GM10847 (cell line): Measurements from ENCODE around the gene TRABD2B.

Source experiments
- POLR2A ChIP-seq: IDR thresholded peaks from 2 replicates; pipeline ENCODE4 v1.6.1; 2011; ENCODE audit not compliant: insufficient read length; ENCODE audit errors: extremely low read depth

The TRABD2B gene

GRCh38 chr1:47918257-47918867, 78.8 kb downstream of the TRABD2B start:
- TF ChIP-seq POLR2A, result no peak

DNA sequence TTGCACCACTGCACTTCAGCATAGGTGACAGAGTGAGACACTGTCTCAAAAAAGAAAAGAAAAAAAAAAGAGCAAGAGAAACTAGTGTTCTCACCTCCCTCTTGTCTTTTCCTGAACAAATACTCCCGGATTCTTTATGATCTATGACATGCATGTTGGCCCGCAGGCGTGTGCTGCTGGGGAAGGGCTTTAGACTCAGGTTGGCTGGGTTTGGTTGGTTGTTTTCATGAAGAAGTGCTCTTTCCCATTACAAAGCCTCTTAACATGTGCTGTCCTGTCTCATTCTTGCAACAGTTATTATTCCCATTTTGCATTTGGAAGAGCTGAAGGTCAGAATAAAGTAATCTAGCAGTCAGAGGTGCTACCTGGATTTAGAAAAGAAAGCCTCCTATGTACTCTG, 79.5 kb downstream of the TRABD2B start:
- TF ChIP-seq POLR2A, result no peak

GRCh38 chr1:47915677-47916353, 81.4 kb downstream of the TRABD2B start:
- TF ChIP-seq POLR2A, result no peak

- no peak for TF ChIP-seq POLR2A
These were observed 82.1 kb downstream of the TRABD2B start for GRCh38 chr1:47914952-47915676.

DNA sequence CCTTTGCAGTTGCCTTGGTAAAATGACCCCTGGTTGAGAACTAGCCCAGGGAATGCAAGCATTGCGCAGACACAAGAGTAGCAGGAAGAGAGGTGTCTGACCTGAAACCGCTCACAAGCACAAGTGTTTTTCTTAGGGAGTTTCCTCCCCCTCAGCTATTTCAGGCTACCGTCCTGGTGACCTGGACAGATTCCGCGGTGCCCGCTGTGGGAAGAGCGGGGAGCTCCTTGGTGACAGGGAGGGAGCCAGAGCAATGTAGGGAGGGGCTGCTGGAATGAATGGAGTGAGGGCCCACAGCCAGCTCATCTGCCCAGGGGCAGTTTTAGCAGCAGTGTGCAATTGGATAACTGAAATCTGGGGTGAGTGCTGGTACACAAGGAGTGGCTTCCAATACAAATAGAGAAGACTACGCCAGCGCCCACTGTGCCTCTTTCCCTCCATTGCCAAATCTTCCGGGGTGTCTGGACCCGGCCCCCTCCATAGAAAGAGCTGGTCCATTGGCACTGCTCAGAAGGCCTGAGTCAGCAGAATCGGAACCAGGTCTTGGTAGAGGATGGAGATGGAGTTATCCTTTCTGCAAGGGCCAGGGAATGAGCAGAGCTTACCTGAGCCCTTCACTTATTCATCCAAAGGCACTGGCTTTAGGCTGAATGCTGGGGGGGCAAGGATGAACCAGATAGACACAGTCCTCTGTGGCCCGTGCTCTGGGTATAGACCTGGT, 82.8 kb downstream of the TRABD2B start:
- TF ChIP-seq POLR2A, result no peak

- no peak for TF ChIP-seq POLR2A
These were observed 83.9 kb downstream of the TRABD2B start for GRCh38 chr1:47913225-47913823.

DNA sequence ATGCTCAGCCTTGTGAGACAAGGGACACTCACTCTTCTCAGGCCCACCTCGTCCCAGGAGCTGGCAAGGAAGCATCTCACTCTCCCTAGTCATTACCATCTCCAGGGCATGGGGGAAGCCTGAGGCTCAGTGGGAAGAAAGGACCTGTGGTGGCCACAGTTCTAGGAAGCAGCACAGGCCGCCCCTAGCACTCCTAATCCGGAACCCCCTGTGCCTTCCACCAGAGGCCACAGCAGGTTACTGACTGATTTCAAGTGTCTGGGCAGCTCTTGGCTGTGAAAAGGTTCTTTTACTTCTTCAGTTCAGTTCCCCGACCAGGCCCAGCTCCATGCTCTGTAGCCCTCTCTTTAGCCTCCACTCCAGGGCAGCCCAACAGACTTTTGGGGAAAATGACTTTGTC, 84.4 kb downstream of the TRABD2B start:
- TF ChIP-seq POLR2A, result no peak

GRCh38 chr1:47911892-47912291, 85.3 kb downstream of the TRABD2B start:
- TF ChIP-seq POLR2A, result no peak

DNA sequence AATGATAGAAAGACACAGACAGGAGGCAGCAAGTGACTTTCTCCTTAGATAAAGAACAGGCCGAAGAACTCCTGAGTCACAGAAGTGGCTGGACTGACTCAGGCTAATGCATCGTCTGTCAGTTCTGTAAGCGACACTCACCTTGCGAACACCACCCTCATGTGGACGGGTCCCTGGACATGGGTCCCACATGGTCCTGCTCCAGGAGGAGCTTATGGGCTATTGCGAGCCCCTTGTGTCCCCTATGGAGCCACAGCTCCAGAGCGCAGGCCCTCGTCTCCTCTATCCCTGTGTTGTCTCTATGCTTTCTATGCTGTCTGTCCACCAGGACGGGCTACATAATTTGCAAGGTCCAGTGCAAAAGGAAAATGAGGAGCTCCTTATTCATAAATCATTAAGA, 85.8 kb downstream of the TRABD2B start:
- no peak for TF ChIP-seq POLR2A

DNA sequence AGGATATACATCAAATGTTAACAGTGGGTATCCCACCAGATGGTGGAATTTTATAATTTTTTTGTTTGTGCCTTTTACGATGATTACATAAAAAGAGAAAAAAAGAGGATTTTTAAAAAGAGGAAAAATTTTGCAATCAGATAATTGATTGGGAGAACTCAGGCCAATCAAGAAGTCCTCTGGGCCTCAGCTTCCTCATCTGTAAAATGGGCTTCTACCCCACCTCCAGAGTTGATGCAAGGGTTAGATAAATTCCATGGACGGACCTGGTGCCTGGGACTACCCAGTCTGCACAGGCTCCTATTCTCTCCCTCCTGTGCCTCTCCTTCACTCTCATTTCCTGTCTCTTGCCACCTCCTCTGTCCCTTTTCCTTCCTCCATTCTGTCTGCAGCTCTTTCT, 88.9 kb downstream of the TRABD2B start:
- TF ChIP-seq POLR2A, result no peak

DNA sequence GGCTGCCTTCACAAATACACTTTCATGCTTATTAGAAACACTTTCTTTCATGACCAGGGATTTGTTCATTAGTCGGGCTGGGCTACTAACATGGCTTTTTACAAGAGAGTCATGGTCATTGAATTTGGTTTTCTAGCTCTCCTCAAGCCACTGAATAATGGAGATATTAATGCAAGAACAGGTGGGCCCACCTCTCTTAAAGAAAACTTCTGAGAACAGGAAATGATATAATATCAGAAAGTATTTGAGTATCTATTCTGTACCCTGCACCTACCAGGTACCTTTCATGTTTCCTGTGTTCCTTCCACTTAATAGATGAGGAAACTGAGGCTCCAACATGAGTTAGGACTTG, 90.0 kb downstream of the TRABD2B start:
- no peak for TF ChIP-seq POLR2A

GRCh38 chr1:47906527-47907176, 90.5 kb downstream of the TRABD2B start:
- TF ChIP-seq POLR2A, result no peak

GRCh38 chr1:47906009-47906432, 91.2 kb downstream of the TRABD2B start:
- no peak for TF ChIP-seq POLR2A

GRCh38 chr1:47903723-47904122, 93.5 kb downstream of the TRABD2B start:
- TF ChIP-seq POLR2A, result no peak
